ENCODE measurements around the gene MOCS3. TPM values are rescaled to one million over a fixed set of nuclear protein-coding genes. Genes with fewer than 3 reads are reported as not detected.

MOCS3 gene
- total and polyA plus RNA-seq, 2 of the 13 experiments (the other 11 are each of a cell fraction or from before 2014, with no cell fraction given) = 3.7 to 8.4 TPM

DNA sequence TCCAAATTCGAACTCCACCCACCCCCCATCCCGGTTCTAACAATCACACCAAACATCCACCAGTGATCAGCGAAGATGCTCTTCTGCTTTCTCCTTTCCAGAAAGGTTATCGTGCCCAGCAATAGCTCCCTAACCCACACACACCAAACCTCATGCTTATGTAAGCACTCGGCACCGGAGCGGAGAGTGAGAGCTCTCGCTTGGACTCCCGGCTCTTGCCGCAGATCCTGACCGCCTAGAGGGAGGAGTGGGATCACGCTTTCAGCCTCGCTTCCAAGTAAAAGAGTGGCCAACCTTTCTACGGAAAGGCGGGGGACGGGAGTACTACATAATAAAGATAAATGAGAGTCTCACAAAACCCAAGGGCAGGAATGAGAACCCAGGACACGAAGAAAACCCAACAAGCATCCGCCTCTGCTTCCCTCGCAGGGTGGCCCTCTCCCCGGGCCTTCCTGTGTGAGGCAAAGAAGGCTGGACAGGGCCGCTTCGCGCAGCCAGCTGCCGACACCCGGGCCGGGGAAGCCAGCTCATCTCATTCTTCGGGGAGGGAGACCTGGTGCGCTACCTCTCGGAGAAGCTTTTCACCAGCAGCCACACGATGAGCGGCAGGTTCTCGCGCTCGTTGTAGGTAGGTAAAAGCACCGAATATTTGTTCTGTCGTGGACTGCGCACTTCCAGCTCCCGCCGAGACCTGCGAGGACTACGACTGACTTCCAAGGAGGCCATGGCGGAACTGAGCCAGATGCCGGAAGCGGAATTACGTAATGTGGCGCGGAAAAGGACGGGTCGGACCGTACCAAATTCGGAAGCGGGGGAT is 612 bp upstream of the MOCS3 start, which contains the start of gene DPM1 (continued):
- TF ChIP-seq ZNF10 (CRISPR knock-in tag; IDR thresholded peaks at IDR 0.05; ENCODE audit: borderline replicate concordance, low read depth) (no peak), ZNF282 (IDR thresholded peaks at IDR 0.05; ENCODE audit: partially characterized antibody) (no peak), CC2D1A (CRISPR knock-in tag; IDR thresholded peaks at IDR 0.05) (no peak), SUZ12 (IDR thresholded peaks at IDR 0.05; ENCODE audit: low read depth, low read length) (no peak), ATF2 (CRISPR knock-in tag; IDR thresholded peaks at IDR 0.05) (peak; percentile 66), PLSCR1 (CRISPR knock-in tag; IDR thresholded peaks at IDR 0.05; ENCODE audit: borderline replicate concordance) (no peak; the same call in 1 of the 2 replicates), ZNF879 (CRISPR knock-in tag; IDR thresholded peaks at IDR 0.05) (no peak), RFX3 (CRISPR knock-in tag; IDR thresholded peaks at IDR 0.05) (no peak), ZNF768 (CRISPR knock-in tag; IDR thresholded peaks at IDR 0.05) (peak; percentile 78; the same call in 1 of the 2 replicates), ZNF816 (CRISPR knock-in tag; IDR thresholded peaks at IDR 0.05; ENCODE audit: borderline replicate concordance) (no peak), ZC3H13 (CRISPR knock-in tag; IDR thresholded peaks at IDR 0.05) (no peak), HDAC2 (CRISPR knock-in tag; IDR thresholded peaks at IDR 0.05) (peak; percentile 76; the same call in 1 of the 2 replicates), ZFX (CRISPR knock-in tag; IDR thresholded peaks at IDR 0.05; ENCODE audit: low read depth) (peak; percentile 90), GTF3A (CRISPR knock-in tag; conservative IDR thresholded peaks at IDR 0.05) (0 out of 2 replicates have a peak, but pooled peaks have one; percentile 5), SMAD9 (CRISPR knock-in tag; IDR thresholded peaks at IDR 0.05) (no peak; the same call in 1 of the 2 replicates), NAIF1 (CRISPR knock-in tag; IDR thresholded peaks at IDR 0.05; ENCODE audit: borderline replicate concordance) (no peak; the same call in 1 of the 2 replicates), TAF1 (CRISPR knock-in tag; IDR thresholded peaks at IDR 0.05) (peak; percentile 100), NFATC3 (CRISPR knock-in tag; IDR thresholded peaks at IDR 0.05) (no peak)
- TF ChIP-seq, protein P1, sequence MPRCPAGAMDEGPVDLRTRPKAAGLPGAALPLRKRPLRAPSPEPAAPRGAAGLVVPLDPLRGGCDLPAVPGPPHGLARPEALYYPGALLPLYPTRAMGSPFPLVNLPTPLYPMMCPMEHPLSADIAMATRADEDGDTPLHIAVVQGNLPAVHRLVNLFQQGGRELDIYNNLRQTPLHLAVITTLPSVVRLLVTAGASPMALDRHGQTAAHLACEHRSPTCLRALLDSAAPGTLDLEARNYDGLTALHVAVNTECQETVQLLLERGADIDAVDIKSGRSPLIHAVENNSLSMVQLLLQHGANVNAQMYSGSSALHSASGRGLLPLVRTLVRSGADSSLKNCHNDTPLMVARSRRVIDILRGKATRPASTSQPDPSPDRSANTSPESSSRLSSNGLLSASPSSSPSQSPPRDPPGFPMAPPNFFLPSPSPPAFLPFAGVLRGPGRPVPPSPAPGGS (CRISPR knock-in tag; IDR thresholded peaks at IDR 0.05) = peak; percentile 17; the same call in 1 of the 2 replicates
- TF ChIP-seq, protein P2, sequence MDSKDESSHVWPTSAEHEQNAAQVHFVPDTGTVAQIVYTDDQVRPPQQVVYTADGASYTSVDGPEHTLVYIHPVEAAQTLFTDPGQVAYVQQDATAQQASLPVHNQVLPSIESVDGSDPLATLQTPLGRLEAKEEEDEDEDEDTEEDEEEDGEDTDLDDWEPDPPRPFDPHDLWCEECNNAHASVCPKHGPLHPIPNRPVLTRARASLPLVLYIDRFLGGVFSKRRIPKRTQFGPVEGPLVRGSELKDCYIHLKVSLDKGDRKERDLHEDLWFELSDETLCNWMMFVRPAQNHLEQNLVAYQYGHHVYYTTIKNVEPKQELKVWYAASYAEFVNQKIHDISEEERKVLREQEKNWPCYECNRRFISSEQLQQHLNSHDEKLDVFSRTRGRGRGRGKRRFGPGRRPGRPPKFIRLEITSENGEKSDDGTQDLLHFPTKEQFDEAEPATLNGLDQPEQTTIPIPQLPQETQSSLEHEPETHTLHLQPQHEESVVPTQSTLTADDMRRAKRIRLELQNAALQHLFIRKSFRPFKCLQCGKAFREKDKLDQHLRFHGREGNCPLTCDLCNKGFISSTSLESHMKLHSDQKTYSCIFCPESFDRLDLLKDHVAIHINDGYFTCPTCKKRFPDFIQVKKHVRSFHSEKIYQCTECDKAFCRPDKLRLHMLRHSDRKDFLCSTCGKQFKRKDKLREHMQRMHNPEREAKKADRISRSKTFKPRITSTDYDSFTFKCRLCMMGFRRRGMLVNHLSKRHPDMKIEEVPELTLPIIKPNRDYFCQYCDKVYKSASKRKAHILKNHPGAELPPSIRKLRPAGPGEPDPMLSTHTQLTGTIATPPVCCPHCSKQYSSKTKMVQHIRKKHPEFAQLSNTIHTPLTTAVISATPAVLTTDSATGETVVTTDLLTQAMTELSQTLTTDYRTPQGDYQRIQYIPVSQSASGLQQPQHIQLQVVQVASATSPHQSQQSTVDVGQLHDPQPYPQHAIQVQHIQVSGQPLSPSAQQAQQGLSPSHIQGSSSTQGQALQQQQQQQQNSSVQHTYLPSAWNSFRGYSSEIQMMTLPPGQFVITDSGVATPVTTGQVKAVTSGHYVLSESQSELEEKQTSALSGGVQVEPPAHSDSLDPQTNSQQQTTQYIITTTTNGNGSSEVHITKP (CRISPR knock-in tag; IDR thresholded peaks at IDR 0.05; ENCODE audit: low read depth) = no peak

All from HepG2 (cell line).